Lung (tissue), 12 donors: ENCODE data around the gene AGRN. TPM values are rescaled to one million over a fixed set of nuclear protein-coding genes. Genes with fewer than 3 reads are reported as not detected.

Source experiments
- ATAC-seq: fragments of 200-7000 bp; cut with Tn5 transposase; one replicate; pipeline ENCODE4 v1.9.1; 2020; ENCODE audit warnings: moderate number of reproducible peaks; ENCODE audit not compliant: insufficient read depth, low FRiP score
- DNase-seq, 3 donors: peaks; one replicate each; pipeline ENCODE4 v3.0.0-alpha.2; 2013 to 2017
- H3K27ac ChIP-seq, 2 donors: one replicate each; pipeline ENCODE4 v1.5.1; 2013; ENCODE audit warnings: mild to moderate bottlenecking in 2 of 2, moderate library complexity in 2 of 2, control low read depth in 1 of 2, inconsistent platforms in 1 of 2, low read depth in 1 of 2, low read length in 1 of 2
- H3K27me3 ChIP-seq, 3 donors: one replicate each; pipeline ENCODE4 v1.5.1; 2013; ENCODE audit warnings: low read length in 2 of 3; ENCODE audit not compliant: control insufficient read depth in 3 of 3, insufficient read depth in 3 of 3
- H3K36me3 ChIP-seq, 4 donors: one replicate each; pipeline ENCODE4 v1.5.1; 2013; ENCODE audit warnings: low read length in 4 of 4, mild to moderate bottlenecking in 1 of 4, moderate library complexity in 1 of 4; ENCODE audit not compliant: control insufficient read depth in 4 of 4, insufficient read depth in 4 of 4
- H3K4me1 ChIP-seq, 5 donors: one replicate each; pipeline ENCODE4 v1.5.1; 2013; ENCODE audit warnings: low read length in 5 of 5, mild to moderate bottlenecking in 2 of 5, moderate library complexity in 1 of 5; ENCODE audit not compliant: control insufficient read depth in 5 of 5, insufficient read depth in 5 of 5
- H3K4me3 ChIP-seq: one replicate; pipeline ENCODE4 v1.5.1; 2013; ENCODE audit warnings: mild to moderate bottlenecking, control low read depth, moderate library complexity
- H3K9ac ChIP-seq, 2 donors: one replicate each; pipeline ENCODE4 v1.5.1; 2013; ENCODE audit warnings: low read length in 2 of 2, control low read depth in 1 of 2; ENCODE audit not compliant: insufficient read depth in 1 of 2
- H3K9me3 ChIP-seq, 4 donors: one replicate each; pipeline ENCODE4 v1.5.1; 2013; ENCODE audit warnings: low read length in 3 of 4, mild to moderate bottlenecking in 1 of 4, moderate library complexity in 1 of 4; ENCODE audit not compliant: control insufficient read depth in 4 of 4, insufficient read depth in 3 of 4
- CTCF ChIP-seq: IDR thresholded peaks from 2 replicates; pipeline ENCODE4 v1.5.1; 2012; ENCODE audit warnings: mild to moderate bottlenecking; ENCODE audit errors: control extremely low read depth, extremely low read depth
- WGBS, 2 donors: extraction: QIAGEN DNeasy Blood & Tissue Kit; methylation state at CpG; one replicate each; pipeline ENCODE4 v1.1.7; 2013; 5-methylcytosine and 5-hydroxymethylcytosine counted together
- polyA plus RNA-seq, 2 donors: library from polyadenylated mRNA; stranded (reverse); fragments of 200-250 nt; gene quantifications; one replicate each; pipeline ENCODE4 v1.2.1, GENCODE V29; 2013
- total RNA-seq, 2 donors: library from RNA; depleted of rRNA in 1 of 2; stranded (reverse); fragments of >200 nt in 1 of 2; gene quantifications; one replicate each; pipeline ENCODE4 v1.2.1, GENCODE V29; 2014 to 2021
- donor health status: control.
- donor health status: control.
- donor health status: Bipolar disorder and iron deficiency.
- donor health status: healthy.
- donor health status: DM: yes; HTN: yes; CAD: no.

AGRN gene
- total and polyA plus RNA-seq, 4 donors: 30.7 to 124 (median 85.2) TPM

GRCh38 chr1:1023700-1024099, 3.8 kb downstream of the AGRN start:
- Histone ChIP-seq H3K36me3 (peaks cover 0 to 1% (median 0%) of the 10 kb centered on the region in 4 donors), H3K27ac (peak overlapping the region in 1 of 2 donors; percentile 84), H3K9me3 (no peaks in the 10 kb centered on the region), H3K9ac (no peak overlapping the region), H3K4me1 (peaks cover 0 to 38% (median 29%) of the 10 kb centered on the region in 5 donors), H3K27me3 (no peaks in the 10 kb centered on the region), H3K4me3 (no peak overlapping the region)
- TF ChIP-seq CTCF: no peak
- WGBS, 2 donors: 60 to 74% methylated on average over 13 of the region's 13 CpGs
- ATAC-seq (no peak), DNase-seq (peak in 1 of 3 donors; percentile 29)

GRCh38 chr1:1024149-1024770, 4.3 kb downstream of the AGRN start:
- Histone ChIP-seq H3K36me3 (peaks cover 0 to 1% (median 0%) of the 10 kb centered on the region in 4 donors), H3K27me3 (no peaks in the 10 kb centered on the region), H3K9me3 (no peaks in the 10 kb centered on the region), H3K27ac (peak overlapping the region in 1 of 2 donors; percentile 84), H3K9ac (peak overlapping the region in 1 of 2 donors; percentile 19), H3K4me1 (peaks cover 0 to 35% (median 29%) of the 10 kb centered on the region in 5 donors), H3K4me3 (no peak overlapping the region)
- WGBS, 2 donors: 66 to 89% methylated on average over 8 to 9 of the region's 9 CpGs
- no peak for TF ChIP-seq CTCF
- ATAC-seq: no peak
- no peak for DNase-seq

GRCh38 chr1:1024771-1025699, 5.1 kb downstream of the AGRN start:
- peaks cover 0 to 35% (median 29%) of the 10 kb centered on the region in 5 donors for H3K4me1 ChIP-seq
- ATAC-seq: peak; percentile 51

More at GRCh38 chr1:1024771-1025699, 5.1 kb downstream of the AGRN start:
- peaks cover 0 to 1% (median 0%) of the 10 kb centered on the region in 4 donors for H3K36me3 ChIP-seq
- no peak overlapping the region for H3K9ac ChIP-seq
- DNase-seq: peak; percentile 61 to 83 (median 80)
- H3K27ac ChIP-seq: peak overlapping the region in 1 of 2 donors; percentile 84
- no peaks in the 10 kb centered on the region for H3K27me3 ChIP-seq
- 38 to 74% methylated on average over 27 to 31 of the region's 31 CpGs for WGBS, 2 donors
- TF ChIP-seq CTCF: no peak
- no peaks in the 10 kb centered on the region for H3K9me3 ChIP-seq
- H3K4me3 ChIP-seq: peak overlapping the region; percentile 2
